Endothelial cell (in vitro differentiated cells): ENCODE measurements around the gene RBFOX2. TPM values are rescaled to one million over a fixed set of nuclear protein-coding genes. Genes with fewer than 3 reads are reported as not detected.

Source experiments
- DNase-seq: peaks from one replicate; pipeline ENCODE4 v3.0.0; 2021; ENCODE audit warnings: low spot score
- H3K27ac Mint-ChIP-seq: one replicate; pipeline ENCODE4 v1.8.0; 2021; ENCODE audit warnings: mixed read lengths, inconsistent platforms; ENCODE audit not compliant: unreplicated experiment
- H3K27me3 Mint-ChIP-seq: one replicate; pipeline ENCODE4 v1.8.0; 2021; ENCODE audit warnings: mild to moderate bottlenecking, moderate library complexity, mixed read lengths, inconsistent platforms; ENCODE audit not compliant: unreplicated experiment
- H3K36me3 Mint-ChIP-seq: one replicate; pipeline ENCODE4 v1.8.0; 2021; ENCODE audit warnings: mild to moderate bottlenecking, low read depth, mixed read lengths, inconsistent platforms; ENCODE audit not compliant: unreplicated experiment
- H3K4me1 Mint-ChIP-seq: one replicate; pipeline ENCODE4 v1.8.0; 2021; ENCODE audit warnings: mild to moderate bottlenecking, mixed read lengths, inconsistent platforms; ENCODE audit not compliant: unreplicated experiment
- H3K4me3 Mint-ChIP-seq: one replicate; pipeline ENCODE4 v1.8.0; 2021; ENCODE audit warnings: mild to moderate bottlenecking, mixed read lengths, inconsistent platforms; ENCODE audit not compliant: unreplicated experiment
- H3K9me3 Mint-ChIP-seq: one replicate; pipeline ENCODE4 v1.8.0; 2021; ENCODE audit warnings: mixed read lengths, inconsistent platforms; ENCODE audit not compliant: unreplicated experiment
- CTCF ChIP-seq: fragments of 200-600 bp; sonication (generic); IDR thresholded peaks from one replicate; pipeline ENCODE4 v1.5.0; 2021; ENCODE audit warnings: antibody characterized with exemption; ENCODE audit not compliant: unreplicated experiment
- total RNA-seq: library from RNA; stranded (reverse); fragmentation: NEBNext Ultra II Directional; extraction: Animal tissue kit (Norgen Biotek cat#: 25700); gene quantifications from one replicate; pipeline ENCODE4 v1.2.1, GENCODE V29; 2021; ENCODE audit not compliant: unreplicated experiment

The RBFOX2 gene
- total RNA-seq, 1 donor from 2014 or later: 228 TPM

GRCh38 chr22:35963237-35963810 is 65.3 kb downstream of the RBFOX2 start:
- no peaks in the 10 kb centered on the region for H3K36me3 Mint-ChIP-seq
- H3K9me3 Mint-ChIP-seq: no peaks in the 10 kb centered on the region
- peaks cover 12% of the 10 kb centered on the region for H3K27me3 Mint-ChIP-seq
- peaks cover 66% of the 10 kb centered on the region for H3K4me1 Mint-ChIP-seq
- TF ChIP-seq CTCF: no peak
- H3K4me3 Mint-ChIP-seq: no peak overlapping the region
- peak overlapping the region; percentile 76 for H3K27ac Mint-ChIP-seq
- no peak for DNase-seq

GRCh38 chr22:35961480-35962295 is 66.9 kb downstream of the RBFOX2 start:
- peak overlapping the region; percentile 99 for H3K27ac Mint-ChIP-seq
- peak overlapping the region; percentile 80 for H3K4me3 Mint-ChIP-seq
- peaks cover 12% of the 10 kb centered on the region for H3K27me3 Mint-ChIP-seq
- no peaks in the 10 kb centered on the region for H3K9me3 Mint-ChIP-seq
- H3K4me1 Mint-ChIP-seq: peaks cover 55% of the 10 kb centered on the region
- DNase-seq: peak; percentile 62
- no peak for TF ChIP-seq CTCF
- no peaks in the 10 kb centered on the region for H3K36me3 Mint-ChIP-seq

- peaks cover 53% of the 10 kb centered on the region for H3K4me1 Mint-ChIP-seq
- DNase-seq: no peak
- peaks cover 12% of the 10 kb centered on the region for H3K27me3 Mint-ChIP-seq
- TF ChIP-seq CTCF: no peak
- H3K4me3 Mint-ChIP-seq: no peak overlapping the region
- no peaks in the 10 kb centered on the region for H3K36me3 Mint-ChIP-seq
- H3K9me3 Mint-ChIP-seq: no peaks in the 10 kb centered on the region
- H3K27ac Mint-ChIP-seq: peak overlapping the region; percentile 99
These were observed 67.8 kb downstream of the RBFOX2 start for GRCh38 chr22:35960854-35961253.

DNA sequence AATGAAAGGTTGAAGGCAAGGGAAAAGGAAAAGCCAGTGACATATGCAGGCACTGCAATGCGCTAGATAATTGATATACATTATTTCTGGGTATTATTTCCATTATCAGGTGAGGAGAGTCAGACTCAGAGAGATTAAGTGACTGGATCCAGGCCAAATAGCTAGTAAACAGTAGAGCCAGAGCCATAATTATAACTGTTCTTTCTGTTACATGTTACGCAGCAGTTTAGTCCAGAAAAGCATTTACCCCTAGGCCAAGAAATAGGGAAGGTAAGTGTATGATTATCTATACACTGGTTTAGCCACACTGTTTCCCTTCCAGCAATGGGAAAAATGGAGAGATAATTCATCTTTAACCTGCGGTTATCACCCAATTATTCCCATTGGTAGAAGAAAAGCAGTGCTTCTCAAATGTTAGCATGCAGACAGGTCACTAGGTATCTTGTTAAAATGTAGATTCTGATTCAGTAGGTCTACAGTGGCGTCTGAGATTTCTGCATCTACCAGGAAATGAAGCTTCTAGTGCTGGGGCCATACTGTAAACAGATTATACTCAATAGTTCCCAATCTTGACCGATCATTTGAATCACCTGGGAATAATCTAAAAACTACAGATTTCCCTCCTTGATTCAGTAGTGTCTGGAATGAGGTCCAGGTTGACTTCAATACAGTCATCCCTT is 69.4 kb downstream of the RBFOX2 start:
- DNase-seq: no peak

More for the DNA sequence above, 69.4 kb downstream of the RBFOX2 start:
- no peak overlapping the region for H3K4me3 Mint-ChIP-seq
- H3K9me3 Mint-ChIP-seq: no peaks in the 10 kb centered on the region
- H3K4me1 Mint-ChIP-seq: peaks cover 49% of the 10 kb centered on the region
- H3K36me3 Mint-ChIP-seq: no peaks in the 10 kb centered on the region
- peaks cover 10% of the 10 kb centered on the region for H3K27me3 Mint-ChIP-seq
- H3K27ac Mint-ChIP-seq: peak overlapping the region; percentile 86
- no peak for TF ChIP-seq CTCF
